Measurements from ENCODE around the gene ORM2.

DNA sequence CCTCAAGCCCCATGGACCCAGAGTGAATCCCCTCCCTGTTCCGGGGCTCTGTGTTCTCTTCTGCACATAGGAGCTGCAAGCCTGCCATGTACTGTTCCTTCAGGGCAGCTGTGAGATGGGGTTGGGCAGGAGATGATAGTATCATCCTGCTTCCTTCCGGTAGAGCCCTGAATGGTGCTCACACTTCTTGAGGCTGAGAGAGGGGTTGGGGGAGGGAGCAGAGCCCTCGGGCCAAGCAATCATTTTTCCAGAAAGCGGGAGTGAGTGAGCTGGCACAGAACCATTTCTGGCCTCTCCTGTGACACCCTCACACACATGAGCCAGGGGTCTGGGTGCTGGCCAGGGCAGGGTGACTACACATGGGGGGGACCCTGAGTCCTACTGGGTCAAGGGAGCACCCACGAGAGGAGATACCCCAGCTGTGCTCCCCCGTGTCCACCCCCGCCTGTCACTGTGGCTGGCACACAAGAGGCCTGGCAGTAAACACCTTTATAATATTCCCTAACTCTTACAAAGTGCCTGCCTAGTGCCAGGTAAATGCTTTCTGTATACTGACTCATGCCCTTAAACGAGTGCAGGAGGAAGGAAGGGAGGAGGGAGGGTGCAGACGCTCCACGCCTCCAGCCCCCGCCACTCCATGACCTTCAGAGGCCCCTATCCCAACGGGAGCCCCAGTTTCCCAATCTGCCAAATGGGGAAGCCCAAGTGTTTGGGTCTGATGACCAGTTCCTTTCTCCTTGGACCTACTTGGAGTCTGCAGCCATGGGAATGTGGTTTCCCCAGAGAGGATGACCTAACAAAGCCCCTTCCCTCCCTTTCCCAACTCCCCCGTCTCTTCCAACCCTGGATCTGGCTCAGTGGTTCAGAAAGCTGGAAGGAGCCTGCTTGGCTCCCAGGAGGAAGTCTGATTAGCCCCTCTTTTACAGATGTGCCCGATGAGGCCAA lies 42.6 kb downstream of the ORM2 start:
- TF ChIP-seq CTCF (IDR thresholded peaks at IDR 0.05; ENCODE audit: low read depth, low read length) (no peak), EZH2phosphoT487 (IDR thresholded peaks at IDR 0.05; ENCODE audit: low read depth) (no peak)

All from OCI-LY3 (cell line).